GM19467 (cell line): ENCODE results near the gene DCAF4.
A peak's percentile ranks its signal among the peaks of the same experiment; 100 is the strongest.

Experiments
- ATAC-seq: cut with Tn5 transposase; IDR thresholded peaks from one replicate; pipeline ENCODE4 v1.9.1; 2021; ENCODE audit warnings: mild to moderate bottlenecking, moderate library complexity; ENCODE audit not compliant: unreplicated experiment

Gene DCAF4

GRCh38 chr14:72926292-72927028 is at the start of gene DCAF4:
Gene DCAF4, plus strand, starts transcription at chr14:72926464. Its CDS starts 11,515 bp downstream, at chr14:72937979.
- ATAC-seq: peak; percentile 98

- ATAC-seq: no peak
These were observed 49.6 kb upstream of the DCAF4 start for GRCh38 chr14:72876710-72877063.

- ATAC-seq: no peak
These were observed 47.5 kb upstream of the DCAF4 start for GRCh38 chr14:72878746-72879145.

GRCh38 chr14:72879431-72879830 is 46.8 kb upstream of the DCAF4 start:
- ATAC-seq: no peak

GRCh38 chr14:72880164-72880563 is 46.1 kb upstream of the DCAF4 start:
- ATAC-seq: no peak

- ATAC-seq: no peak
These were observed 45.4 kb upstream of the DCAF4 start for GRCh38 chr14:72880820-72881219.

GRCh38 chr14:72881543-72881942 is 44.7 kb upstream of the DCAF4 start:
- ATAC-seq: no peak

- no peak for ATAC-seq
These were observed 44.2 kb upstream of the DCAF4 start for GRCh38 chr14:72882047-72882446.

GRCh38 chr14:72882463-72882862 is 43.8 kb upstream of the DCAF4 start:
- ATAC-seq: no peak

GRCh38 chr14:72883109-72883508 is 43.2 kb upstream of the DCAF4 start:
- no peak for ATAC-seq

GRCh38 chr14:72883961-72884360 is 42.3 kb upstream of the DCAF4 start:
- no peak for ATAC-seq

GRCh38 chr14:72884386-72884785 is 41.9 kb upstream of the DCAF4 start:
- ATAC-seq: no peak

- no peak for ATAC-seq
These were observed 38.8 kb upstream of the DCAF4 start for GRCh38 chr14:72887514-72887913.

GRCh38 chr14:72888192-72888591 is 38.1 kb upstream of the DCAF4 start:
- ATAC-seq: no peak

GRCh38 chr14:72888636-72889201 is 37.5 kb upstream of the DCAF4 start:
- ATAC-seq: no peak

- ATAC-seq: no peak
These were observed 36.9 kb upstream of the DCAF4 start for GRCh38 chr14:72889366-72889765.

GRCh38 chr14:72891666-72892102 is 34.6 kb upstream of the DCAF4 start:
- no peak for ATAC-seq

GRCh38 chr14:72892103-72892878 is 34.0 kb upstream of the DCAF4 start:
- no peak for ATAC-seq

- no peak for ATAC-seq
These were observed 33.2 kb upstream of the DCAF4 start for GRCh38 chr14:72892879-72893635.

GRCh38 chr14:72893636-72894322 is 32.5 kb upstream of the DCAF4 start, which contains the start of gene DPF3:
Gene DPF3, minus strand, starts transcription at chr14:72894101. Its CDS starts 13 bp downstream, at chr14:72894088.
- peak; percentile 97 for ATAC-seq

GRCh38 chr14:72894323-72894622 is 32.0 kb upstream of the DCAF4 start:
- ATAC-seq: no peak
